ENCODE results near the gene NT5DC4.

DNA sequence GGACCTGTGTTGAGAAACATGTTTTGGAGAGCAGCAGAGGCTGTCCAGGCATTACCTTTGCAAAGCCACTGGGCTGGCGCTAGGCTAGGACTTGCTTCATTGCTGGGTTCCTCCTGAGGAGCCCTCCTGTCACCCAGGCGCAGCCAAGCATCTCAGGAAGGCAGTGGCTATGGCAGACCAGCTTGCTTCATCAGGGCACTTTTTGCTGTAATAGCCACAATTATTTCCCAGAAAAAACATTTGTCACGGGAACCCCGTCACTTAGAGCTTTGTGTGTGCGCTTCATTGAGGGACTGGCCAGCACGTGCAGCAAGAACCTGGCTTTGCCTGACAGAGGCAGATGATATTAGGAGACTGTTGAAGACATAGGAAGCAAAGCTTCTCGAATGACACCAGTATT is 38.7 kb upstream of the NT5DC4 start:
- TF ChIP-seq CBX2 (IDR thresholded peaks at IDR 0.05; ENCODE audit: borderline replicate concordance, low read depth) (no peak), ZC3H11A (IDR thresholded peaks at IDR 0.05) (no peak), EP300 (IDR thresholded peaks at IDR 0.05) (no peak), ESRRA (IDR thresholded peaks at IDR 0.05; ENCODE audit: borderline replicate concordance, low read length) (no peak), POLR2A (IDR thresholded peaks at IDR 0.05; ENCODE audit: low read length) (no peak)
- TF ChIP-seq, protein P1, sequence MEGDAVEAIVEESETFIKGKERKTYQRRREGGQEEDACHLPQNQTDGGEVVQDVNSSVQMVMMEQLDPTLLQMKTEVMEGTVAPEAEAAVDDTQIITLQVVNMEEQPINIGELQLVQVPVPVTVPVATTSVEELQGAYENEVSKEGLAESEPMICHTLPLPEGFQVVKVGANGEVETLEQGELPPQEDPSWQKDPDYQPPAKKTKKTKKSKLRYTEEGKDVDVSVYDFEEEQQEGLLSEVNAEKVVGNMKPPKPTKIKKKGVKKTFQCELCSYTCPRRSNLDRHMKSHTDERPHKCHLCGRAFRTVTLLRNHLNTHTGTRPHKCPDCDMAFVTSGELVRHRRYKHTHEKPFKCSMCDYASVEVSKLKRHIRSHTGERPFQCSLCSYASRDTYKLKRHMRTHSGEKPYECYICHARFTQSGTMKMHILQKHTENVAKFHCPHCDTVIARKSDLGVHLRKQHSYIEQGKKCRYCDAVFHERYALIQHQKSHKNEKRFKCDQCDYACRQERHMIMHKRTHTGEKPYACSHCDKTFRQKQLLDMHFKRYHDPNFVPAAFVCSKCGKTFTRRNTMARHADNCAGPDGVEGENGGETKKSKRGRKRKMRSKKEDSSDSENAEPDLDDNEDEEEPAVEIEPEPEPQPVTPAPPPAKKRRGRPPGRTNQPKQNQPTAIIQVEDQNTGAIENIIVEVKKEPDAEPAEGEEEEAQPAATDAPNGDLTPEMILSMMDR (IDR thresholded peaks at IDR 0.05): no peak
